SJSA1 (cell line): ENCODE data around the gene FILIP1L. TPM values are rescaled to one million over a fixed set of nuclear protein-coding genes. Genes with fewer than 3 reads are reported as not detected.

ENCODE experiments used
- DNase-seq, 2 experiments: peaks; one replicate each; pipeline ENCODE4 v3.0.0-alpha.2; 2015 to 2020; ENCODE audit warnings: low spot score in 2 of 2, low read depth in 1 of 2
- H3K27ac ChIP-seq: fragments of 250-450 bp; sonication (Bioruptor Pico); 2 replicates; pipeline ENCODE4 v1.5.1; 2020; ENCODE audit warnings: mild to moderate bottlenecking, moderate library complexity
- H3K27me3 ChIP-seq: fragments of 250-450 bp; sonication (Bioruptor Pico); replicated peaks from 2 replicates; pipeline ENCODE4 v1.5.1; 2020; ENCODE audit warnings: mild to moderate bottlenecking, moderate library complexity
- H3K36me3 ChIP-seq: fragments of 250-450 bp; sonication (Bioruptor Pico); 2 replicates; pipeline ENCODE4 v1.5.1; 2020; ENCODE audit warnings: mild to moderate bottlenecking
- H3K4me1 ChIP-seq: fragments of 250-450 bp; sonication (Bioruptor Pico); replicated peaks from 2 replicates; pipeline ENCODE4 v1.6.1; 2021; ENCODE audit warnings: mild to moderate bottlenecking
- H3K4me3 ChIP-seq: fragments of 250-450 bp; sonication (Bioruptor Pico); 2 replicates; pipeline ENCODE4 v1.5.1; 2020; ENCODE audit warnings: mild to moderate bottlenecking
- H3K9me3 ChIP-seq: fragments of 250-450 bp; sonication (Bioruptor Pico); replicated peaks from 2 replicates; pipeline ENCODE4 v1.5.1; 2020; ENCODE audit warnings: mild to moderate bottlenecking
- total RNA-seq: library from RNA; depleted of rRNA; stranded (reverse); fragments of >200 nt; shearing (Covaris generic); gene quantifications from 2 replicates; pipeline ENCODE4 v1.2.3, GENCODE V29; 2014

Gene FILIP1L
- total RNA-seq, 1 experiment from 2014 or later: 27.0 TPM

GRCh38 chr3:99872923-99873254 is 241.4 kb downstream of the FILIP1L start:
- peaks cover 54% of the 10 kb centered on the region for H3K4me1 ChIP-seq

GRCh38 chr3:99871231-99872045 is 242.9 kb downstream of the FILIP1L start:
- H3K27me3 ChIP-seq: no peaks in the 10 kb centered on the region
- no peak overlapping the region for H3K4me3 ChIP-seq
- H3K36me3 ChIP-seq: peaks cover 81% of the 10 kb centered on the region
- peaks cover 51% of the 10 kb centered on the region for H3K4me1 ChIP-seq
- no peak overlapping the region for H3K27ac ChIP-seq
- DNase-seq: no peak
- H3K9me3 ChIP-seq: no peaks in the 10 kb centered on the region

More at GRCh38 chr3:99872923-99873254, 241.4 kb downstream of the FILIP1L start:
- no peaks in the 10 kb centered on the region for H3K9me3 ChIP-seq
- H3K36me3 ChIP-seq: peaks cover 67% of the 10 kb centered on the region
- DNase-seq: no peak
- H3K27ac ChIP-seq: peak overlapping the region; percentile 15; the same call in 1 of the 2 replicates
- H3K27me3 ChIP-seq: no peaks in the 10 kb centered on the region
- no peak overlapping the region; the same call in 1 of the 2 replicates for H3K4me3 ChIP-seq

- no peak for DNase-seq
Observed at GRCh38 chr3:99870712-99871111, 243.6 kb downstream of the FILIP1L start.

DNA sequence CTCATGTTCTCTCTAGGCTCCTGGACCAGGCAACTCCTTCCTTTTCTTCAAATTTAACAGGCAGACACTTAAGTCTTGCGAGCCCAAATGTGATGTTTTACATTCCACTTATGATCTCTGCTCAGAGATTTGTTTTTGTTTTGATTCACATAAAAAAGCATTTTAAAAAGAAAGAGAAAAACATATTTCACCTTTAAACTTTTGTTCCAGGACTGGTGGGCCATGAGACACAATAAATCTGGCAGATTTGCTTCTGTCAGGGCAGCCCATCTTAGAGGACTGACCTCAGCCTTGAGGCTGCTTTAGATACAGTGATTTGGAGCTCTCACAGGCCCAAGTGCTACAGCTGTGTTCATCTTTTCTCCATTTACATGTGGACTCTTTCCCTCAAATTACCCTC is 244.7 kb downstream of the FILIP1L start:
- Histone ChIP-seq H3K27ac (no peak overlapping the region), H3K27me3 (no peaks in the 10 kb centered on the region), H3K4me3 (no peak overlapping the region), H3K9me3 (no peaks in the 10 kb centered on the region), H3K4me1 (peaks cover 55% of the 10 kb centered on the region), H3K36me3 (peaks cover 90% of the 10 kb centered on the region)
- DNase-seq: no peak

More at GRCh38 chr3:99870712-99871111, 243.6 kb downstream of the FILIP1L start:
- Histone ChIP-seq H3K4me1 (peaks cover 55% of the 10 kb centered on the region), H3K27me3 (no peaks in the 10 kb centered on the region), H3K9me3 (no peaks in the 10 kb centered on the region), H3K4me3 (no peak overlapping the region), H3K27ac (no peak overlapping the region), H3K36me3 (peaks cover 82% of the 10 kb centered on the region)

DNA sequence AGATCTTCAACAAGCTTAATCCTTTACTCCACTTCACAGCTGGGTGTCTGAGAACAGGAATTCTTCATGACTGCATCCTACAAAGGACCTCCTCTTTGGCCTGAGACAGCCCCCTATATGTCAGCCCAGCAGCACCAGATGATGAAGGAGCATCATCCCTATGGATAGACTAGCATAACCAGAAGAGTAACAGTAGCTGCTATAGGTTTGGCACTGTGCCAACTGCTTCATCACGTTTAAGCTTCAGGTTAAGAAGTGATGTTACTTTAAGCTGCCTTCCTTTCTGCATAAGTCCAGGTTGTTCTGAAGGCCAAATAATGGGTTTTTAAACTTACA is 246.0 kb downstream of the FILIP1L start:
- Histone ChIP-seq H3K9me3 (no peaks in the 10 kb centered on the region), H3K27me3 (no peaks in the 10 kb centered on the region), H3K36me3 (peaks cover 92% of the 10 kb centered on the region), H3K27ac (no peak overlapping the region), H3K4me1 (peaks cover 51% of the 10 kb centered on the region), H3K4me3 (no peak overlapping the region)
- DNase-seq: no peak

DNA sequence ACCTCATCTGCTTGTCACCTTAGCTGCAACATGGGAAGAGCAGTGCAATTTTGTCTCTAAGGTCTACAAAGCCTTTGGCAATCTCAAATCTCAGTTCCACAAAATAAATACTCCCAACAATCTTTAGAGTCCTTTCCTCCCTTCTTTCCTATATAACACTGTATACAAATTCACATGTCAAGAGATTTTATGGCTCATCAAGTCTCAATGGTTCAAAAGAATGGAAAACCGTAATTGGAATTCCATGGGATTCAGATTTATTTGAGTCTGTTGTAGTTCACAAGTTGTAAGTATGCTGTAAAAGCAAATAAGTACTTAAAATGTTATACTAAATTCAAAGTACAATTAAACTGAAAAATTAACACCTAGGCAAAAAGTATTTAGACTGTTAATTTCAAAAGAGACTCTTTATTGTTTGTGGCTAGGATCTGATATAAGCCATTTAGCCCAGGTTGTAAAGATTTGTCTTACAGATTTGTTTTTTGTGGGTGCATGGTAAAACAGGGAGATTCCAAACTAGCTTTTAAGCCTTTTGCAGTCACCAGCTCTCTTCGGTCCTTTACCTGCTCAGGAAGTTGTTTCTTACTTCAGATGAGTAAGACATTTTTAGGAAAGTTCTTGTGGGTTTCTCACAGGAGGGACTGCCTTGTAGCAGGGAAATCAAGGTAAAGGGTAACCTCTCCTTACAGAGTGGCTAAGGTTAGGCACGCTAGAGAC is 246.5 kb downstream of the FILIP1L start:
- Histone ChIP-seq H3K27ac (no peak overlapping the region), H3K36me3 (peaks cover 94% of the 10 kb centered on the region), H3K27me3 (no peaks in the 10 kb centered on the region), H3K4me3 (no peak overlapping the region), H3K4me1 (peaks cover 51% of the 10 kb centered on the region), H3K9me3 (no peaks in the 10 kb centered on the region)
- no peak for DNase-seq

DNA sequence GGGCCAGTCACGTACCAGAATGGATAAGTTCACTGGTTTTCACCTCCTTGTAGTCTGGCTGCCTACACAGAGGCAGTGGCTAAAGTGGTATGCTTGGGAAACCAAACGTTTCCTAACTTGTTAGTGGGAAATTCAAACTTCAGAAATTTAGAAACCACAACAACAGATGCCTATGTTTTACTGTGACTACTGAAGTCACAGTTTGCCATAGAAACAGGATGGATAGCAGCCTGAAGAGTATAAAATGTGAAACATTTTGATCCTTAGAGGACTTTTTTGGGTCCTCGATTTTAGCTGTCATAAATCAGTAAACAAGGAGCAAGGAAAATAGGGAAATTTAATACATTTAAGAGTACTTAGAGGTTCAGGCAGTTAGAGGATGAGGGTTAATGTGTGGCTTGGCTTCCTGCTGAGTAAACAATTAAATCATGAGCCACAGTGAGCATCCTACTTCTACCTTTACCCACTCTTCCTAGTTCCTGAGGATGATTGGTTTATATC is 248.0 kb downstream of the FILIP1L start:
- Histone ChIP-seq H3K36me3 (peaks cover 90% of the 10 kb centered on the region), H3K4me1 (peaks cover 55% of the 10 kb centered on the region), H3K9me3 (no peaks in the 10 kb centered on the region), H3K27ac (0 out of 2 replicates have a peak overlapping the region, but pooled peaks have one; percentile 10), H3K4me3 (no peak overlapping the region), H3K27me3 (no peaks in the 10 kb centered on the region)
- DNase-seq: no peak

GRCh38 chr3:99865321-99865720 is 249.0 kb downstream of the FILIP1L start:
- Histone ChIP-seq H3K4me1 (peaks cover 55% of the 10 kb centered on the region), H3K27ac (no peak overlapping the region), H3K4me3 (no peak overlapping the region), H3K27me3 (no peaks in the 10 kb centered on the region), H3K9me3 (no peaks in the 10 kb centered on the region), H3K36me3 (peaks cover 90% of the 10 kb centered on the region)
- no peak for DNase-seq

GRCh38 chr3:99864289-99864688 is 250.0 kb downstream of the FILIP1L start:
- DNase-seq: no peak
- Histone ChIP-seq H3K27me3 (no peaks in the 10 kb centered on the region), H3K4me1 (peaks cover 56% of the 10 kb centered on the region), H3K9me3 (no peaks in the 10 kb centered on the region), H3K36me3 (peaks cover 86% of the 10 kb centered on the region), H3K27ac (no peak overlapping the region), H3K4me3 (no peak overlapping the region)

DNA sequence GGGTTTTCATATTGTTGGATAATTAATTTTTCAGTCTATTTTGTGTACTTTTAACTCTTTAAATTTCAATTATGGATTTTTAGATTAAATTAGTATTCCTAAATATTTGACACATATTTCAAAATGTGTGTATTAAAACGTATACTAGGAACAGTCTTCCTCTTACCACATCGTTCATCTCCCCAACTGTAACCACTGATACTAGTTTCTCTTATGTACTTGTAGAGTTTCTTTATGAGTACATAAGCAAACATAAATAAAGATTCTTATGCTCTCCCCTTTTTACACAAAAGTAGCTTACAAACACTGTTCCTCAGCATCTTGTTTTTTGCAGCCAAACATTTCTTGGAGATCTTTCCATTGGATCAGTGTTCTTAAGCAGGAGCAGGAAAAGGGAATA is 250.7 kb downstream of the FILIP1L start:
- Histone ChIP-seq H3K9me3 (no peaks in the 10 kb centered on the region), H3K27me3 (no peaks in the 10 kb centered on the region), H3K27ac (no peak overlapping the region), H3K4me1 (peaks cover 63% of the 10 kb centered on the region), H3K36me3 (peaks cover 86% of the 10 kb centered on the region), H3K4me3 (no peak overlapping the region)
- DNase-seq: no peak

DNA sequence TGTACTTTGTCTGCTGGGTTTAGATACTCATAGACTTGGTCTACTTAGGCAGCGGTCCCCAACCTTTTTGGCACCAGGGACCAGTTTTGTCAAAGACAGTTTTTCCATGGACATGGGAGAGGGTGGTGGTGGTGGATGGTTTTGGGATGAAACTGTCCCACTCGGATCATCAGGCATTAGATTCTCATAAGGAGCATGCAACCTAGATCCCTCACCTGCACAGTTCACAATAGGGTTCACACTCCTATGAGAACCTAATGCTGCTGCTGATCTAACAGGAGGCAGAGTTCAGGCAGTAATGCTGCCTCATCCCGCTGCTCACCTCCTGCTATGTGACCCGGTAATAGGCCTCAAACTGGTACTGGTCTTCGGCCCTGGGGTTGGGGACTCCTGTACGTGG is 251.3 kb downstream of the FILIP1L start:
- peaks cover 84% of the 10 kb centered on the region for H3K36me3 ChIP-seq
- no peak for DNase-seq
- H3K27ac ChIP-seq: peak overlapping the region; percentile 66
- H3K4me1 ChIP-seq: peaks cover 63% of the 10 kb centered on the region
- H3K27me3 ChIP-seq: no peaks in the 10 kb centered on the region
- H3K9me3 ChIP-seq: no peaks in the 10 kb centered on the region
- no peak overlapping the region for H3K4me3 ChIP-seq

- peak overlapping the region; percentile 66 for H3K27ac ChIP-seq
- peak; percentile 48 to 84 for DNase-seq
- peaks cover 84% of the 10 kb centered on the region for H3K36me3 ChIP-seq
- peaks cover 60% of the 10 kb centered on the region for H3K4me1 ChIP-seq
- no peaks in the 10 kb centered on the region for H3K9me3 ChIP-seq
- H3K4me3 ChIP-seq: no peak overlapping the region
- no peaks in the 10 kb centered on the region for H3K27me3 ChIP-seq
Observed at GRCh38 chr3:99862208-99862607, 252.1 kb downstream of the FILIP1L start.

DNA sequence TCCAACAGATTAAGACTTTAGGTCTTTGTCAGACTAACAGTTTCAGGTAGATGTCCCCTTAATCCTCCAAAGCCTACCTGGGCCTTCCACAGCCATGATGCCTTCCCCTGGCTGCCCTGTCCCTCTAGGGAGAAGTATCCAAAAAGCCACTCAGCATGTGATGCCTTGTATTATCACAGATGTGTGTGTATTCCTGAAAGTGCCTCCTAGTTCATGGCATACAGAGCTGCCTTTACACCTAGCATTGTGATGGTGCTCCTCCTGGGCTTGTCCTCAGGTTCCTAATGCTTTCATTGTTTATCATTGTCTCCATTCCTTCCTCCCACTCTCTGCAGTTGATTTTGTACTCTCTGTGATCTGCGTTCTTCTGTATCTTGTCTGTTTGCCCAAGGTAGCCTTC is 253.1 kb downstream of the FILIP1L start:
- H3K36me3 ChIP-seq: peaks cover 82% of the 10 kb centered on the region
- DNase-seq: no peak
- H3K4me1 ChIP-seq: peaks cover 50% of the 10 kb centered on the region
- no peak overlapping the region for H3K4me3 ChIP-seq
- no peaks in the 10 kb centered on the region for H3K9me3 ChIP-seq
- no peaks in the 10 kb centered on the region for H3K27me3 ChIP-seq
- H3K27ac ChIP-seq: peak overlapping the region; percentile 66

GRCh38 chr3:99859825-99860224 is 254.5 kb downstream of the FILIP1L start:
- no peaks in the 10 kb centered on the region for H3K9me3 ChIP-seq
- peak overlapping the region; percentile 66 for H3K27ac ChIP-seq
- H3K4me3 ChIP-seq: no peak overlapping the region
- H3K4me1 ChIP-seq: peaks cover 48% of the 10 kb centered on the region
- peak in 1 of 2 experiments; percentile 56 for DNase-seq
- H3K36me3 ChIP-seq: peaks cover 83% of the 10 kb centered on the region
- no peaks in the 10 kb centered on the region for H3K27me3 ChIP-seq
